Activated CD8-positive, alpha-beta T cell treated with anti-CD3 and anti-CD28 coated beads for 36 hours (primary cell): ENCODE data around the gene DOK4. TPM values are rescaled to one million over a fixed set of nuclear protein-coding genes. Genes with fewer than 3 reads are reported as not detected.

Source experiments
- ATAC-seq: fragments of 200-7000 bp; cut with Tn5 transposase; one replicate; pipeline ENCODE4 v1.10.0; 2021; ENCODE audit warnings: mild to moderate bottlenecking, moderate library complexity
- CTCF ChIA-PET: fragments of 350-600 bp; sonication (Branson Sonifier 250); formaldehyde crosslinking; loops from one replicate; lab custom pipeline; 2021; ENCODE audit warnings: antibody characterized with exemption; lab: Charles Lee
- POLR2A ChIA-PET: fragments of 350-600 bp; sonication (Branson Sonifier 250); formaldehyde crosslinking; loops from one replicate; lab custom pipeline; 2021; ENCODE audit warnings: antibody characterized with exemption; lab: Charles Lee
- DNase-seq: peaks from one replicate; pipeline ENCODE4 v3.0.0-alpha.2; 2020
- H3K27ac Mint-ChIP-seq: one replicate; pipeline ENCODE4 v1.8.0; 2021; ENCODE audit warnings: mild to moderate bottlenecking, mixed read lengths
- H3K27me3 Mint-ChIP-seq: one replicate; pipeline ENCODE4 v1.8.0; 2021; ENCODE audit warnings: mixed read lengths
- H3K36me3 Mint-ChIP-seq: one replicate; pipeline ENCODE4 v1.8.0; 2021; ENCODE audit warnings: low read depth, mixed read lengths
- H3K4me1 Mint-ChIP-seq: one replicate; pipeline ENCODE4 v1.8.0; 2021; ENCODE audit warnings: low read depth, mixed read lengths
- H3K4me3 Mint-ChIP-seq: one replicate; pipeline ENCODE4 v1.8.0; 2021; ENCODE audit warnings: mild to moderate bottlenecking, moderate library complexity, mixed read lengths
- H3K9me3 Mint-ChIP-seq: one replicate; pipeline ENCODE4 v1.8.0; 2021; ENCODE audit warnings: mixed read lengths
- CTCF ChIP-seq: fragments of 200-600 bp; IDR thresholded peaks from one replicate; pipeline ENCODE4 v1.8.0; 2022; ENCODE audit warnings: antibody characterized with exemption, mild to moderate bottlenecking
- intact Hi-C: fragments of 100-400 bp; cut with micrococcal nuclease; formaldehyde crosslinking; loops from one replicate; pipeline ENCODE4 v1.10.0; 2022
- total RNA-seq, 2 experiments: library from RNA; stranded (reverse); gene quantifications; one replicate each; pipeline ENCODE4 v1.2.3, GENCODE V29; 2021

DOK4 gene
- total RNA-seq, 2 experiments from 2014 or later: 4.6 to 5.1 TPM

DNA sequence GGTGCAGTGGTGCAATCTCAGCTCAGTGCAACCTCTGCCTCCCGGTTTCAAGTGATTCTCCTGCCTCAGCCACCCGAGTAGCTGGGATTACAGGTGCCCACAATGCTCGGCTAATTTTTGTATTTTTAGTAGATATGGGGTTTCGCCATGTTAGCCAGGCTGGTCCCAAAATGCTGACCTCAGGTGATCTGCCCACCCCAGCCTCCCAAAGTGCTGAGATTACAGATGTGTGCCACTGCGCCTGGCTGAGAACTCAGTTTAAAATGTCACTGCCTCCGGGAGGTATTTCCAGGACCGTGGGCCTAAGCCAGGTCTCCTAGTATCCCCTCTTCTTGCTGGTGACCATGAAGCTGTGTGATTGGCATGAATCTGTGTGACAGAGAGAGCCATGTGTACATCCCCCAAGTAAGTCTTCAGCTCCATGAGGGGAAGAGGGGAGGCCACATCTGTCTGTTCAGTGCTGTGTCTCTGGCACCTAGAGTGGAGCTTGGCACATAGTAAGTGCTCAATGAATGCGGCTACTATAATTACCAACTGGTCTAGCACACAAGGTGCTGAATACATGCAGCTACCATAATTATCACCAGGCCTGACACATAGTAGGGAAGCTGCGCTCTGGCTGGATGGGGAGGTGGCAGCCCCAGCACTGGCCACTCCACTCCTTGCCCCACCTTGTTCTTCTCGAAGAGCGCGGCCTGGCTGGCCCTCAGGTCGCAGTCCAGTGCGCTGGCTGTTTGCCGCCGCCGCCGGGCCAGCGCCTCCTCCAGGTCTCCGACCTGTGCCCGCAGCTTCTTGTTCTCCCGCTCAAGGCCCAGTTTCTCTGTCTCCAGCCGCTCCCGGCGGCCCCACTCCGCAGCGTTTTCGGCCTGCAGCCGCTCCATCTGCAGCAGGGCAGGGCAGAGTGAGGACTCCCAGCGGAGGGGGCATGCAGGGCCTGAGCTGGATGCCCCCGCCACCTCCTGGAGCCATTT, 31.4 kb upstream of the DOK4 start:
- Mint-ChIP-seq H3K27me3 (no peaks in the 10 kb centered on the region), H3K4me3 (no peak overlapping the region), H3K4me1 (peaks cover 4% of the 10 kb centered on the region), H3K27ac (no peak overlapping the region), H3K9me3 (no peaks in the 10 kb centered on the region), H3K36me3 (peaks cover 2% of the 10 kb centered on the region)
- ATAC-seq (no peak), DNase-seq (no peak)
- intact Hi-C loops: loop anchor here (2.0 to 10.0 kb wide), 2 partner anchors 41 to 213 kb away; no protein-coding TSS in a partner anchor
- POLR2A ChIA-PET: interaction anchor here (1.1 to 1.5 kb wide), 3 partner anchors 9 to 28 kb away, joined by 3 to 5 read pairs (median 3); no protein-coding TSS in a partner anchor
- CTCF ChIA-PET: interaction anchor here (1.1 to 5.8 kb wide), 6 partner anchors 17 to 217 kb away, joined by 3 to 76 read pairs (median 58); partner anchors contain the start of genes DOK4 and POLR2C
- no peak for TF ChIP-seq CTCF

DNA sequence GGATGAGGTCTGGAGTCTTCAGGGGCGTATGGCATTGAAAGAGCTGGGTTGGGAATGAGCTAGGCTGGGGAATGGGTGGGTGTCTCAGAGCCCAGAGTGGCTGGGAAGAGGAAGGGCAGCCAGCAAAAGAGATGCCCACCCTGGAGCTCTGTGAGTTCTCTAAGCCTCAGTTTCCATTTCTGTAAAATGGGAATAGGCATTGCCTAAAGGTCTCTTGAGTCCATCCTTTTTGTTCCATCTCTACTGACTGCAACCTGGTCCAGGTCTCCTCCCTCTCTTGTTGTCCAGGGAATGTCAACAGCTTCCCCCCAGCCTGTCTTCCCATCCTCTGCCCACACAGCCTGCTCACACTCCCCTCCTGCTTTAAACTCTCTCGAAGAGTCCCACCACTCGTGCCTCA, 30.5 kb upstream of the DOK4 start:
- Mint-ChIP-seq H3K36me3 (peaks cover 2% of the 10 kb centered on the region), H3K4me3 (no peak overlapping the region), H3K4me1 (peaks cover 4% of the 10 kb centered on the region), H3K9me3 (no peaks in the 10 kb centered on the region), H3K27ac (no peak overlapping the region), H3K27me3 (no peaks in the 10 kb centered on the region)
- ATAC-seq (no peak), DNase-seq (no peak)
- intact Hi-C loops: loop anchor here (10.0 kb wide), 1 partner anchor 212 kb away; no protein-coding TSS in a partner anchor
- POLR2A ChIA-PET: interaction anchor here (1.5 kb wide), 1 partner anchor 14 kb away, joined by 3 read pairs; no protein-coding TSS in a partner anchor
- CTCF ChIA-PET: interaction anchor here (1.5 to 5.8 kb wide), 5 partner anchors 30 to 216 kb away, joined by 4 to 76 read pairs (median 60); partner anchors contain the start of genes DOK4 and POLR2C
- no peak for TF ChIP-seq CTCF

GRCh38 chr16:57516176-57516725, 30.0 kb upstream of the DOK4 start:
- ChIA-PET CTCF (interaction anchor here (1.5 to 5.8 kb wide), 4 partner anchors 30 to 215 kb away, joined by 4 to 76 read pairs (median 58); partner anchors contain the start of genes DOK4 and POLR2C), POLR2A (interaction anchor here (1.5 kb wide), 1 partner anchor 15 kb away, joined by 3 read pairs; no protein-coding TSS in a partner anchor)
- no peaks in the 10 kb centered on the region for H3K9me3 Mint-ChIP-seq
- H3K27me3 Mint-ChIP-seq: no peaks in the 10 kb centered on the region
- H3K27ac Mint-ChIP-seq: no peak overlapping the region
- DNase-seq (no peak), ATAC-seq (no peak)
- intact Hi-C loops: loop anchor here (10.0 kb wide), 1 partner anchor 211 kb away; no protein-coding TSS in a partner anchor
- no peak for TF ChIP-seq CTCF
- H3K4me1 Mint-ChIP-seq: peaks cover 4% of the 10 kb centered on the region
- no peak overlapping the region for H3K4me3 Mint-ChIP-seq
- H3K36me3 Mint-ChIP-seq: peaks cover 2% of the 10 kb centered on the region

GRCh38 chr16:57514791-57515600, 28.7 kb upstream of the DOK4 start:
- no peaks in the 10 kb centered on the region for H3K27me3 Mint-ChIP-seq
- ChIA-PET CTCF (interaction anchor here (1.2 to 1.8 kb wide), 2 partner anchors 40 to 96 kb away, joined by 3 to 4 read pairs; no protein-coding TSS in a partner anchor), POLR2A (no interaction called here)
- H3K27ac Mint-ChIP-seq: no peak overlapping the region
- DNase-seq: no peak
- peaks cover 2% of the 10 kb centered on the region for H3K36me3 Mint-ChIP-seq
- TF ChIP-seq CTCF: no peak
- peaks cover under 1% of the 10 kb centered on the region for H3K4me1 Mint-ChIP-seq
- no peaks in the 10 kb centered on the region for H3K9me3 Mint-ChIP-seq
- H3K4me3 Mint-ChIP-seq: no peak overlapping the region
- ATAC-seq: no peak
- intact Hi-C loops: loop anchor here (10.0 kb wide), 1 partner anchor 210 kb away; no protein-coding TSS in a partner anchor
